Stimulated activated CD8-positive, alpha-beta memory T cell treated with anti-CD3 and anti-CD28 coated beads, Interleukin-15, amount 100 ng/mL, for 4 hours (primary cell): ENCODE data around the gene AP5B1.
"Not testable (repeated sequence)": the region's sequence is repeated elsewhere in the genome, so short reads cannot be mapped to it uniquely, and the experiment has no call there.

ENCODE experiments used
- DNase-seq, 2 donors: peaks; one replicate each; pipeline ENCODE4 v3.0.0-alpha.2; 2020; ENCODE audit warnings: low read depth in 2 of 2

AP5B1 gene

GRCh38 chr11:65767406-65767805, 13.4 kb downstream of the AP5B1 start:
- DNase-seq, result no peak

- DNase-seq, result no peak
Observed at GRCh38 chr11:65766535-65766934, 14.2 kb downstream of the AP5B1 start.

GRCh38 chr11:65764434-65764833, 16.3 kb downstream of the AP5B1 start:
- no peak for DNase-seq

GRCh38 chr11:65762816-65763215, 18.0 kb downstream of the AP5B1 start:
- not testable (repeated sequence) for DNase-seq

GRCh38 chr11:65762169-65762568, 18.6 kb downstream of the AP5B1 start:
- not testable (repeated sequence) for DNase-seq

- DNase-seq, result no peak
Observed at GRCh38 chr11:65745049-65745448, 35.7 kb downstream of the AP5B1 start.

- no peak for DNase-seq
Observed at GRCh38 chr11:65744699-65745042, 36.1 kb downstream of the AP5B1 start.

- DNase-seq, result no peak
Observed at GRCh38 chr11:65744026-65744698, 36.6 kb downstream of the AP5B1 start.

- DNase-seq, result no peak
Observed at GRCh38 chr11:65743681-65744025, 37.1 kb downstream of the AP5B1 start.

- DNase-seq, result no peak
Observed at GRCh38 chr11:65742353-65742752, 38.4 kb downstream of the AP5B1 start.

GRCh38 chr11:65741185-65741584, 39.6 kb downstream of the AP5B1 start:
- DNase-seq, result no peak

GRCh38 chr11:65739022-65739421, 41.8 kb downstream of the AP5B1 start:
- no peak for DNase-seq

GRCh38 chr11:65736810-65737209, 44.0 kb downstream of the AP5B1 start:
- no peak for DNase-seq

GRCh38 chr11:65735111-65735510, 45.7 kb downstream of the AP5B1 start:
- not testable (repeated sequence) for DNase-seq

GRCh38 chr11:65730461-65730860, 50.3 kb downstream of the AP5B1 start:
- DNase-seq, result no peak

- DNase-seq, result no peak
Observed at GRCh38 chr11:65727865-65728264, 52.9 kb downstream of the AP5B1 start.

- no peak for DNase-seq
Observed at GRCh38 chr11:65726660-65727059, 54.1 kb downstream of the AP5B1 start.
